GM21515 (cell line): Measurements from ENCODE around the gene ALOX5.
"Not testable (repeated sequence)": the region's sequence is repeated elsewhere in the genome, so short reads cannot be mapped to it uniquely, and the experiment has no call there.

Experiments
- ATAC-seq: cut with Tn5 transposase; IDR thresholded peaks from one replicate; pipeline ENCODE4 v1.9.1; 2021; ENCODE audit not compliant: unreplicated experiment

ALOX5 gene

GRCh38 chr10:45403151-45403550, 29.1 kb downstream of the ALOX5 start:
- no peak for ATAC-seq

- no peak for ATAC-seq
Observed at GRCh38 chr10:45404087-45404769, 30.2 kb downstream of the ALOX5 start.

GRCh38 chr10:45404770-45405120, 30.7 kb downstream of the ALOX5 start:
- ATAC-seq = no peak

- no peak for ATAC-seq
Observed at GRCh38 chr10:45407542-45407941, 33.5 kb downstream of the ALOX5 start.

GRCh38 chr10:45408421-45409319, 34.7 kb downstream of the ALOX5 start:
- no peak for ATAC-seq

GRCh38 chr10:45409347-45409746, 35.3 kb downstream of the ALOX5 start:
- not testable (repeated sequence) for ATAC-seq

- ATAC-seq = no peak
Observed at GRCh38 chr10:45409782-45410181, 35.8 kb downstream of the ALOX5 start.

GRCh38 chr10:45410489-45410806, 36.4 kb downstream of the ALOX5 start:
- ATAC-seq = no peak

GRCh38 chr10:45410807-45411606, 37.0 kb downstream of the ALOX5 start:
- ATAC-seq = no peak

GRCh38 chr10:45411607-45411940, 37.6 kb downstream of the ALOX5 start:
- no peak for ATAC-seq

- ATAC-seq = not testable (repeated sequence)
Observed at GRCh38 chr10:45415062-45415461, 41.0 kb downstream of the ALOX5 start.

- ATAC-seq = no peak
Observed at GRCh38 chr10:45416603-45417002, 42.6 kb downstream of the ALOX5 start.

- no peak for ATAC-seq
Observed at GRCh38 chr10:45417746-45418145, 43.7 kb downstream of the ALOX5 start.

- no peak for ATAC-seq
Observed at GRCh38 chr10:45418417-45418848, 44.4 kb downstream of the ALOX5 start.

- ATAC-seq = peak; percentile 50
Observed at GRCh38 chr10:45418849-45419675, 45.0 kb downstream of the ALOX5 start.

GRCh38 chr10:45419676-45420025, 45.6 kb downstream of the ALOX5 start:
- no peak for ATAC-seq

GRCh38 chr10:45420453-45421192, 46.6 kb downstream of the ALOX5 start:
- ATAC-seq = peak; percentile 44

GRCh38 chr10:45421221-45422097, 47.4 kb downstream of the ALOX5 start:
- peak; percentile 31 for ATAC-seq

- no peak for ATAC-seq
Observed at GRCh38 chr10:45422207-45422865, 48.3 kb downstream of the ALOX5 start.
